ENCODE results near the gene ATG13.

- TF ChIP-seq EZH2 (IDR thresholded peaks at IDR 0.05; ENCODE audit: low read depth, unreplicated experiment) (no peak), CTCF (conservative IDR thresholded peaks at IDR 0.05; ENCODE audit: low read depth in 2 of 2) (no peak), POLR2AphosphoS5 (IDR thresholded peaks at IDR 0.05; ENCODE audit: low read depth) (no peak), ETS1 (IDR thresholded peaks at IDR 0.05) (no peak), REST (IDR thresholded peaks at IDR 0.05; ENCODE audit: unreplicated experiment) (no peak), EZH2phosphoT487 (IDR thresholded peaks at IDR 0.05; ENCODE audit: unreplicated experiment) (no peak), ZNF331 (CRISPR knock-in tag; IDR thresholded peaks at IDR 0.05; ENCODE audit: low read depth) (no peak)
Measured at GRCh38 chr11:46655631-46656030, 38.3 kb downstream of the ATG13 start.
